H1 (cell line): ENCODE measurements around the gene LPCAT1. TPM values are rescaled to one million over a fixed set of nuclear protein-coding genes. Genes with fewer than 3 reads are reported as not detected.

ENCODE experiments used
- CTCF ChIA-PET: fragments of 300-600 bp; sonication (Branson Sonifier 250); formaldehyde crosslinking; loops from one replicate; lab custom pipeline; 2021; ENCODE audit not compliant: partially characterized antibody; lab: Charles Lee
- POLR2A ChIA-PET: fragments of 300-600 bp; sonication (Branson Sonifier 250); formaldehyde crosslinking; loops from one replicate; lab custom pipeline; 2021; ENCODE audit warnings: inconsistent platforms; ENCODE audit not compliant: partially characterized antibody; lab: Charles Lee
- DNase-seq, 2 experiments: peaks; one replicate each; pipeline versions ENCODE4 v3.0.0 to v3.0.0-alpha.2; 2010 to 2022; ENCODE audit warnings: low spot score in 2 of 2, low read depth in 1 of 2, mixed read lengths in 1 of 2
- FAIRE-seq: peaks from 2 replicates; lab custom pipeline; 2011; peaks lifted over from hg19 to GRCh38; lab: Jason Lieb, UNC
- H2AFZ ChIP-seq: 2 replicates; pipeline ENCODE4 v1.8.1; 2012; ENCODE audit warnings: low read length, inconsistent platforms
- H2AK5ac ChIP-seq: 2 replicates; pipeline ENCODE4 v1.6.1; 2013; ENCODE audit warnings: low read depth, low read length
- H2BK120ac ChIP-seq: replicated peaks from 2 replicates; pipeline ENCODE3; 2013; ENCODE audit warnings: low read depth, low read length, inconsistent platforms
- H2BK12ac ChIP-seq: 2 replicates; pipeline ENCODE4 v1.6.1; 2013; ENCODE audit warnings: low read depth, low read length
- H2BK15ac ChIP-seq: 2 replicates; pipeline ENCODE4 v1.6.1; 2013; ENCODE audit warnings: low read length
- H2BK20ac ChIP-seq: 2 replicates; pipeline ENCODE4 v1.6.1; 2013; ENCODE audit warnings: low read length
- H2BK5ac ChIP-seq: 2 replicates; pipeline ENCODE4 v1.6.1; 2013; ENCODE audit warnings: low read depth, low read length
- H3K14ac ChIP-seq: 2 replicates; pipeline ENCODE4 v1.6.1; 2013; ENCODE audit warnings: inconsistent platforms; ENCODE audit not compliant: insufficient read length
- H3K18ac ChIP-seq: 2 replicates; pipeline ENCODE4 v1.6.1; 2013; ENCODE audit warnings: low read length; ENCODE audit errors: extremely low read depth
- H3K23ac ChIP-seq: 2 replicates; pipeline ENCODE4 v1.6.1; 2013; ENCODE audit warnings: inconsistent platforms; ENCODE audit not compliant: insufficient read length
- H3K23me2 ChIP-seq: 2 replicates; pipeline ENCODE4 v1.6.1; 2013; ENCODE audit warnings: low read depth, low read length
- H3K27ac ChIP-seq: 2 replicates; pipeline ENCODE4 v1.6.1; 2011; ENCODE audit warnings: low read depth, low read length, inconsistent platforms
- H3K27me3 ChIP-seq, 4 experiments: replicated peaks in 1 of 4; 1 replicate in 1 of 4; 2 replicates in 3 of 4; pipeline versions ENCODE4 v1.6.1 to v1.8.1; 2011 to 2013; ENCODE audit warnings: low read length in 3 of 4, mild to moderate bottlenecking in 3 of 4, inconsistent platforms in 2 of 4, mixed read lengths in 2 of 4, moderate library complexity in 1 of 4; ENCODE audit not compliant: control insufficient read depth in 3 of 4, insufficient read depth in 3 of 4; ENCODE audit errors: extremely low read depth in 1 of 4
- H3K36me3 ChIP-seq, 4 experiments: 2 replicates each; pipeline versions ENCODE4 v1.6.1 to v1.8.1; 2011 to 2013; ENCODE audit warnings: mild to moderate bottlenecking in 4 of 4, low read length in 3 of 4, moderate library complexity in 2 of 4, control low read depth in 1 of 4, inconsistent platforms in 1 of 4; ENCODE audit not compliant: insufficient read depth in 4 of 4, control insufficient read depth in 2 of 4
- H3K4ac ChIP-seq: replicated peaks from 2 replicates; pipeline ENCODE3; 2013; ENCODE audit warnings: low read length, low read depth, mixed read lengths, inconsistent platforms; ENCODE audit not compliant: insufficient read length
- H3K4me1 ChIP-seq, 4 experiments: replicated peaks in 1 of 4; 1 replicate in 1 of 4; 2 replicates in 3 of 4; pipeline versions ENCODE4 v1.6.1 to v1.8.1; 2011 to 2013; ENCODE audit warnings: low read length in 3 of 4, inconsistent platforms in 2 of 4, mixed read lengths in 1 of 4; ENCODE audit not compliant: insufficient read depth in 4 of 4, control insufficient read depth in 3 of 4
- H3K4me2 ChIP-seq, 2 experiments: 2 replicates each; pipeline versions ENCODE4 v1.6.1 to v1.8.1; 2011 to 2013; ENCODE audit warnings: low read depth in 2 of 2, low read length in 2 of 2, control low read depth in 1 of 2, inconsistent platforms in 1 of 2, mild to moderate bottlenecking in 1 of 2; ENCODE audit not compliant: insufficient read depth in 1 of 2
- H3K4me3 ChIP-seq, 4 experiments: fragments of 200-600, 300-600 bp in 1 of 4; sonication (generic), shearing (Covaris generic), sonication (Bioruptor Twin) in 1 of 4; 2 replicates each; pipeline versions ENCODE4 v1.5.1 to v1.8.1; 2011 to 2016; ENCODE audit warnings: low read length in 4 of 4, low read depth in 3 of 4, control low read depth in 2 of 4, inconsistent platforms in 2 of 4, mild to moderate bottlenecking in 2 of 4, mixed read lengths in 1 of 4, moderate library complexity in 1 of 4; ENCODE audit not compliant: insufficient read depth in 2 of 4; ENCODE audit errors: extremely low read depth in 1 of 4
- H3K56ac ChIP-seq: replicated peaks from 2 replicates; pipeline ENCODE3; 2013; ENCODE audit warnings: low read depth, mild to moderate bottlenecking, mixed read lengths, low read length, inconsistent platforms; ENCODE audit not compliant: insufficient read length
- H3K79me1 ChIP-seq: 2 replicates; pipeline ENCODE4 v1.6.1; 2013; ENCODE audit warnings: low read depth, low read length, control low read depth
- H3K79me2 ChIP-seq, 2 experiments: 2 replicates each; pipeline versions ENCODE4 v1.6.1 to v1.8.1; 2012 to 2013; ENCODE audit warnings: low read length in 2 of 2, mild to moderate bottlenecking in 2 of 2, inconsistent platforms in 1 of 2; ENCODE audit not compliant: insufficient read depth in 2 of 2, control insufficient read depth in 1 of 2
- H3K9ac ChIP-seq, 4 experiments: replicated peaks in 1 of 4; 1 replicate in 1 of 4; 2 replicates in 3 of 4; pipeline versions ENCODE4 v1.6.1 to v1.8.1; 2011 to 2013; ENCODE audit warnings: low read depth in 3 of 4, low read length in 3 of 4, control low read depth in 2 of 4, mild to moderate bottlenecking in 2 of 4, moderate library complexity in 2 of 4, inconsistent platforms in 1 of 4; ENCODE audit errors: extremely low read depth in 1 of 4
- H3K9me3 ChIP-seq, 2 experiments: 2 replicates each; pipeline versions ENCODE4 v1.6.1 to v1.8.1; 2012 to 2013; ENCODE audit warnings: mild to moderate bottlenecking in 2 of 2, moderate library complexity in 2 of 2, control low read depth in 1 of 2, inconsistent platforms in 1 of 2, low read depth in 1 of 2, low read length in 1 of 2, mixed read lengths in 1 of 2; ENCODE audit not compliant: insufficient read depth in 2 of 2
- H4K20me1 ChIP-seq, 2 experiments: replicated peaks in 1 of 2; 2 replicates each; pipeline versions ENCODE3 to v1.8.1; 2011 to 2013; ENCODE audit warnings: inconsistent platforms in 2 of 2, low read length in 2 of 2, mild to moderate bottlenecking in 1 of 2; ENCODE audit not compliant: insufficient read depth in 2 of 2, control insufficient read depth in 1 of 2
- H4K5ac ChIP-seq: 2 replicates; pipeline ENCODE4 v1.6.1; 2013; ENCODE audit warnings: low read length, low read depth, mixed read lengths, inconsistent platforms; ENCODE audit not compliant: insufficient read length
- H4K8ac ChIP-seq: 2 replicates; pipeline ENCODE4 v1.8.0; 2013; ENCODE audit warnings: mild to moderate bottlenecking, moderate library complexity, low read length, inconsistent platforms; ENCODE audit not compliant: insufficient read depth; ENCODE audit errors: extremely low read depth
- H4K91ac ChIP-seq: replicated peaks from 2 replicates; pipeline ENCODE3; 2013; ENCODE audit warnings: low read length, mixed read lengths, inconsistent platforms; ENCODE audit not compliant: insufficient read length
- ASH2L ChIP-seq: fragments of 200-600, 300-600 bp; sonication (generic); IDR thresholded peaks from one replicate; pipeline ENCODE4 v1.7.1; 2017; ENCODE audit warnings: low read length
- CTCF ChIP-seq, 3 experiments: IDR thresholded peaks; 1 replicate in 2 of 3; 2 replicates in 1 of 3; pipeline versions ENCODE4 v1.5.1 to v1.6.1; 2011; ENCODE audit warnings: low read length in 3 of 3, mild to moderate bottlenecking in 3 of 3, inconsistent platforms in 2 of 3, low read depth in 1 of 3, moderate library complexity in 1 of 3; ENCODE audit not compliant: insufficient read depth in 1 of 3; ENCODE audit errors: control extremely low read depth in 1 of 3
- EGR1 ChIP-seq: IDR thresholded peaks from 2 replicates; pipeline ENCODE4 v1.6.1; 2011; ENCODE audit warnings: low read depth, low read length, borderline replicate concordance
- HDAC6 ChIP-seq: IDR thresholded peaks from one replicate; pipeline ENCODE4 v1.7.1; 2012; ENCODE audit warnings: low read depth, mild to moderate bottlenecking, inconsistent platforms, low read length, moderate library complexity
- JUN ChIP-seq: IDR thresholded peaks from 2 replicates; pipeline ENCODE4 v1.6.1; 2011; ENCODE audit warnings: low read depth, mild to moderate bottlenecking, improper control_type of control experiment, low read length
- NANOG ChIP-seq: IDR thresholded peaks from 2 replicates; pipeline ENCODE4 v1.6.1; 2011; ENCODE audit warnings: low read length, low read depth, mild to moderate bottlenecking, inconsistent platforms; ENCODE audit not compliant: insufficient read depth, poor library complexity, severe bottlenecking
- SUZ12 ChIP-seq: fragments of 200-600 bp; sonication (generic); IDR thresholded peaks from 2 replicates; pipeline ENCODE4 v1.6.1; 2012; ENCODE audit warnings: mild to moderate bottlenecking, inconsistent platforms, low read length, moderate library complexity, mixed read lengths
- WGBS, 2 experiments: shearing (Covaris generic) in 1 of 2; methylation state at CpG; one replicate each; pipeline versions ENCODE4 v1.1.6 to v1.1.7; 2013 to 2015; ENCODE audit warnings: low lambda C conversion rate in 2 of 2, mixed read lengths in 2 of 2, inconsistent platforms in 1 of 2, low coverage in 1 of 2, missing lambda C conversion rate in 1 of 2; ENCODE audit not compliant: insufficient replicate concordance in 2 of 2, insufficient coverage in 1 of 2, insufficient read length in 1 of 2; ENCODE audit errors: extremely low coverage in 1 of 2, missing lambda C conversion rate in 1 of 2; 5-methylcytosine and 5-hydroxymethylcytosine counted together
- polyA plus RNA-seq, 7 experiments: library from polyadenylated mRNA; depleted of rRNA in 3 of 7; stranded (reverse) in 5 of 7; unstranded in 2 of 7; fragments of >200 nt in 5 of 7; fragments of 200-250 nt in 2 of 7; gene quantifications; 1 replicate in 5 of 7; 2 replicates in 1 of 7; 4 replicates in 1 of 7; pipeline versions ENCODE4 v1.2.1 to v1.2.3, GENCODE V29; 2011 to 2013; ENCODE audit warnings: missing spikeins in 2 of 7, mixed read lengths in 2 of 7
- total RNA-seq: library from RNA; stranded (reverse); fragmentation: NEBNext Ultra II Directional; extraction: Animal tissue kit (Norgen Biotek cat#: 25700); gene quantifications from 2 replicates; pipeline ENCODE4 v1.2.1, GENCODE V29; 2021

LPCAT1 gene
- total and polyA plus RNA-seq, 2 of the 8 experiments (the other 6 are each of a cell fraction or from before 2014, with no cell fraction given): 107 to 260 TPM

- H4K20me1 ChIP-seq: peaks cover 15 to 17% of the 10 kb centered on the region in 2 experiments
- no peak overlapping the region for H3K4me3 ChIP-seq
- CTCF ChIA-PET: interaction anchor here (0.6 to 7.7 kb wide), 8 partner anchors 8 to 162 kb away, joined by 3 to 47 read pairs (median 4); no protein-coding TSS in a partner anchor
- no peak overlapping the region for H2BK12ac ChIP-seq
- H3K14ac ChIP-seq: no peak overlapping the region
- H2AK5ac ChIP-seq: no peak overlapping the region
- H3K4ac ChIP-seq: no peak overlapping the region
- no peak overlapping the region for H3K56ac ChIP-seq
- H2BK15ac ChIP-seq: no peak overlapping the region
- POLR2A ChIA-PET: interaction anchor here (0.8 to 2.5 kb wide), 3 partner anchors 10 to 33 kb away, joined by 3 to 8 read pairs (median 3); no protein-coding TSS in a partner anchor
- no peaks in the 10 kb centered on the region for H3K9me3 ChIP-seq
- no peaks in the 10 kb centered on the region for H3K23me2 ChIP-seq
- H2BK120ac ChIP-seq: no peak overlapping the region
- H3K36me3 ChIP-seq: peaks cover 25 to 50% (median 48%) of the 10 kb centered on the region in 4 experiments
- no peak overlapping the region for H3K4me2 ChIP-seq
- H3K27ac ChIP-seq: no peak overlapping the region
- H3K18ac ChIP-seq: no peak overlapping the region
- H4K5ac ChIP-seq: no peak overlapping the region
- no peak overlapping the region for H2BK20ac ChIP-seq
- 89% methylated on average over 12 of the region's 12 CpGs; no CpG with 5 or more reads in 1 of the 2 experiments for WGBS, 2 experiments
- peaks cover 0 to 4% (median under 1%) of the 10 kb centered on the region in 4 experiments; a peak in 2 of 7 replicates for H3K4me1 ChIP-seq
- no peaks in the 10 kb centered on the region; a peak in 1 of 4 replicates for H3K79me2 ChIP-seq
- peaks cover 4% of the 10 kb centered on the region; the same call in 1 of the 2 replicates for H3K79me1 ChIP-seq
- H3K23ac ChIP-seq: no peak overlapping the region
- no peaks in the 10 kb centered on the region for H3K27me3 ChIP-seq
- H3K9ac ChIP-seq: no peak overlapping the region; a peak in 1 of 7 replicates
- H4K8ac ChIP-seq: no peak overlapping the region
- H4K91ac ChIP-seq: no peak overlapping the region
- no peak overlapping the region for H2AFZ ChIP-seq
- no peak for FAIRE-seq
- no peak overlapping the region for H2BK5ac ChIP-seq
- DNase-seq: no peak
- TF ChIP-seq JUN (no peak), HDAC6 (no peak), SUZ12 (no peak), NANOG (no peak), ASH2L (no peak), EGR1 (no peak), CTCF (IDR thresholded peaks at IDR 0.05; ENCODE audit: control extremely low read depth in 1 of 3, insufficient read depth in 1 of 3, low read depth in 1 of 3, low read length in 3 of 3) (no peak)
These were observed 41.8 kb downstream of the LPCAT1 start for GRCh38 chr5:1481959-1482331.
